Esophagus muscularis mucosa (tissue), 3 donors: Measurements from ENCODE around the gene OAS3.

ENCODE experiments used
- POLR2A ChIP-seq: fragments of 450-650 bp; IDR thresholded peaks from one replicate; pipeline ENCODE4 v1.6.1; 2017; ENCODE audit warnings: antibody characterized with exemption, moderate library complexity, mild to moderate bottlenecking, low read depth
- POLR2AphosphoS5 ChIP-seq, 2 donors: sonication (generic); formaldehyde crosslinking; IDR thresholded peaks; one replicate each; pipeline ENCODE4 v1.6.1; 2017; ENCODE audit warnings: antibody characterized with exemption in 2 of 2
- TF ChIP-seq, protein P1 (sequence below), 3 experiments: fragments of 200-600 bp in 2 of 3; fragments of 450-650 bp in 1 of 3; sonication (generic) in 2 of 3; IDR thresholded peaks; one replicate each; pipeline ENCODE4 v1.5.1; 2017 to 2019; ENCODE audit warnings: antibody characterized with exemption in 3 of 3, mild to moderate bottlenecking in 2 of 3, moderate library complexity in 1 of 3

DNA sequence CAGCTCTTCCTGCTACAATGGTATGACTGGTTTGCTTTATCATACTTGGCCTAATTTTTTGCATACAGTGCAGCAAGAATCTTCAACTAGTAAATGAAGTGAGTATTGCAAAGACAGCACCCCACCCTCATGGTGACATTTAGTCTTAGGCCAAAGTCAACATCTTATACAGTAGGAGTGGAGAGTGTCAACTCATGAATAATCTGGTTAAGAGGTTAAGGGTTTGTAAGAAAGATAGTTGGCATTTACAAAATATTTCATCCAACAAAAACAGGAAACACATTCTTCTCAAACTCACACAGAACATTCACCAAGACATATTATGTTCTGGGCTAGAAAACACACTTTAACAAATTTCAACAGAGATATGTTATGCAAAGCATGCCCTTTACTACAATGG is 33.7 kb upstream of the OAS3 start:
- TF ChIP-seq, protein P1, sequence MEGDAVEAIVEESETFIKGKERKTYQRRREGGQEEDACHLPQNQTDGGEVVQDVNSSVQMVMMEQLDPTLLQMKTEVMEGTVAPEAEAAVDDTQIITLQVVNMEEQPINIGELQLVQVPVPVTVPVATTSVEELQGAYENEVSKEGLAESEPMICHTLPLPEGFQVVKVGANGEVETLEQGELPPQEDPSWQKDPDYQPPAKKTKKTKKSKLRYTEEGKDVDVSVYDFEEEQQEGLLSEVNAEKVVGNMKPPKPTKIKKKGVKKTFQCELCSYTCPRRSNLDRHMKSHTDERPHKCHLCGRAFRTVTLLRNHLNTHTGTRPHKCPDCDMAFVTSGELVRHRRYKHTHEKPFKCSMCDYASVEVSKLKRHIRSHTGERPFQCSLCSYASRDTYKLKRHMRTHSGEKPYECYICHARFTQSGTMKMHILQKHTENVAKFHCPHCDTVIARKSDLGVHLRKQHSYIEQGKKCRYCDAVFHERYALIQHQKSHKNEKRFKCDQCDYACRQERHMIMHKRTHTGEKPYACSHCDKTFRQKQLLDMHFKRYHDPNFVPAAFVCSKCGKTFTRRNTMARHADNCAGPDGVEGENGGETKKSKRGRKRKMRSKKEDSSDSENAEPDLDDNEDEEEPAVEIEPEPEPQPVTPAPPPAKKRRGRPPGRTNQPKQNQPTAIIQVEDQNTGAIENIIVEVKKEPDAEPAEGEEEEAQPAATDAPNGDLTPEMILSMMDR (IDR thresholded peaks at IDR 0.05), result no peak
- TF ChIP-seq POLR2A (no peak), POLR2AphosphoS5 (IDR thresholded peaks at IDR 0.05) (no peak)
